Endothelial cell of umbilical vein (primary cell): ENCODE measurements around the gene ACTA2. TPM values are rescaled to one million over a fixed set of nuclear protein-coding genes. Genes with fewer than 3 reads are reported as not detected.

Experiments used
- BruUV-seq: library from RNA; stranded (reverse); fragments of 400-500 nt; replicated peaks from 2 replicates; lab custom pipeline; 2021; lab: Mats Ljungman, UMichigan
- CTCF ChIA-PET: fragments of 300-600, 350-600 bp; sonication (Branson Sonifier 250); formaldehyde crosslinking; loops from one replicate; lab custom pipeline; 2021; ENCODE audit warnings: antibody characterized with exemption, inconsistent platforms; lab: Charles Lee
- POLR2A ChIA-PET: fragments of 300-600, 350-600 bp; sonication (Branson Sonifier 250); formaldehyde crosslinking; loops from one replicate; lab custom pipeline; 2021; ENCODE audit warnings: antibody characterized with exemption, inconsistent platforms; lab: Charles Lee
- DNase-seq: peaks from one replicate; pipeline ENCODE4 v3.0.0-alpha.2; 2011; ENCODE audit warnings: low read depth, low spot score
- FAIRE-seq: peaks from 2 replicates; lab custom pipeline; 2011; peaks lifted over from hg19 to GRCh38; lab: Jason Lieb, UNC
- H2AFZ ChIP-seq: 2 replicates; pipeline ENCODE4 v1.6.0; 2012; ENCODE audit warnings: low read depth, low read length, control low read depth, inconsistent platforms
- H3K27ac ChIP-seq: 2 replicates; pipeline ENCODE4 v1.5.1; 2011; ENCODE audit warnings: low read depth, mild to moderate bottlenecking, control low read depth, low read length, moderate library complexity; ENCODE audit not compliant: insufficient read depth
- H3K27me3 ChIP-seq, 2 experiments: 2 replicates each; pipeline versions ENCODE4 v1.6.0 to v1.6.1; 2011; ENCODE audit warnings: low read length in 2 of 2, mixed read lengths in 1 of 2; ENCODE audit not compliant: control insufficient read depth in 2 of 2, insufficient read depth in 2 of 2
- H3K36me3 ChIP-seq, 2 experiments: 2 replicates in 1 of 2; 3 replicates in 1 of 2; pipeline ENCODE4 v1.5.1; 2011; ENCODE audit warnings: low read length in 2 of 2, mild to moderate bottlenecking in 1 of 2, moderate library complexity in 1 of 2; ENCODE audit not compliant: control insufficient read depth in 2 of 2, insufficient read depth in 2 of 2; ENCODE audit errors: extremely low read depth in 1 of 2
- H3K4me1 ChIP-seq: 3 replicates; pipeline ENCODE4 v1.5.1; 2011; ENCODE audit warnings: mild to moderate bottlenecking, low read length; ENCODE audit not compliant: control insufficient read depth, insufficient read depth; ENCODE audit errors: extremely low read depth
- H3K4me2 ChIP-seq: 2 replicates; pipeline ENCODE4 v1.6.1; 2011; ENCODE audit warnings: low read length, control low read depth, mixed read lengths; ENCODE audit not compliant: insufficient read depth
- H3K4me3 ChIP-seq, 3 experiments: fragments of 200-600 bp in 1 of 3; sonication (generic), shearing (Covaris generic) in 1 of 3; replicated peaks in 1 of 3; 2 replicates each; pipeline ENCODE4 v1.5.1; 2011 to 2016; ENCODE audit warnings: control low read depth in 3 of 3, low read length in 3 of 3, mild to moderate bottlenecking in 2 of 3, inconsistent platforms in 1 of 3, low read depth in 1 of 3, moderate library complexity in 1 of 3; ENCODE audit not compliant: insufficient read depth in 1 of 3
- H3K79me2 ChIP-seq: 2 replicates; pipeline ENCODE4 v1.6.0; 2012; ENCODE audit warnings: low read length, inconsistent platforms; ENCODE audit not compliant: control insufficient read depth, insufficient read depth
- H3K9ac ChIP-seq: replicated peaks from 2 replicates; pipeline ENCODE3; 2011; ENCODE audit warnings: low read length, control low read depth; ENCODE audit not compliant: insufficient read depth; ENCODE audit errors: extremely low read depth
- H3K9me1 ChIP-seq: replicated peaks from 3 replicates; pipeline ENCODE4 v1.6.0; 2011; ENCODE audit warnings: mild to moderate bottlenecking, low read length; ENCODE audit not compliant: control insufficient read depth, insufficient read depth; ENCODE audit errors: extremely low read depth
- H3K9me3 ChIP-seq: replicated peaks from 2 replicates; pipeline ENCODE4 v1.5.1; 2012; ENCODE audit warnings: low read length, inconsistent platforms; ENCODE audit not compliant: control insufficient read depth, insufficient read depth
- H4K20me1 ChIP-seq: replicated peaks from 2 replicates; pipeline ENCODE3; 2011; ENCODE audit warnings: mild to moderate bottlenecking, low read length; ENCODE audit not compliant: control insufficient read depth, insufficient read depth; ENCODE audit errors: extremely low read depth
- GATA2 ChIP-seq: IDR thresholded peaks from 2 replicates; pipeline ENCODE4 v1.7.0; 2011; ENCODE audit warnings: low read depth, mild to moderate bottlenecking, moderate library complexity, mixed read lengths, low read length; ENCODE audit not compliant: insufficient read length, insufficient read depth
- JUN ChIP-seq: IDR thresholded peaks from 2 replicates; pipeline ENCODE4 v1.6.1; 2011; ENCODE audit warnings: borderline replicate concordance, low read depth; ENCODE audit not compliant: insufficient read length, insufficient read depth
- MYC ChIP-seq: IDR thresholded peaks from one replicate; pipeline ENCODE4 v1.6.1; 2011; ENCODE audit warnings: mild to moderate bottlenecking, low read depth, low read length
- POLR2A ChIP-seq: IDR thresholded peaks from 2 replicates; pipeline ENCODE4 v1.6.1; 2012; ENCODE audit warnings: low read depth, mild to moderate bottlenecking, control low read depth, low read length
- POLR2AphosphoS5 ChIP-seq: IDR thresholded peaks from 2 replicates; pipeline ENCODE4 v1.6.1; 2012; ENCODE audit warnings: low read depth, mild to moderate bottlenecking, control low read depth, low read length, moderate library complexity; ENCODE audit not compliant: insufficient read depth
- dilution Hi-C: fragments of 300-500 bp; cut with MboI; formaldehyde crosslinking; loops from one replicate; pipeline ENCODE4 v1.15.0; 2019; ENCODE audit warnings: low sequenced_read_pairs; ENCODE audit not compliant: extremely low pct_ligation_motif_present
- intact Hi-C: fragments of 100-400 bp; cut with micrococcal nuclease; formaldehyde crosslinking; loops from one replicate; pipeline ENCODE4 v1.10.0; 2022
- polyA plus RNA-seq, 4 experiments: library from polyadenylated mRNA; depleted of rRNA in 3 of 4; stranded (reverse) in 3 of 4; unstranded in 1 of 4; fragments of >200 nt; gene quantifications; 2 replicates each; pipeline versions ENCODE4 v1.2.1 to v1.2.3, GENCODE V29; 2011 to 2012; ENCODE audit warnings: missing spikeins in 1 of 4
- total RNA-seq: library from RNA; stranded (reverse); gene quantifications from 2 replicates; pipeline ENCODE4 v1.2.3, GENCODE V29; 2021
- TF ChIP-seq, protein P1 (sequence below), 2 donors: IDR thresholded peaks; 1 replicate in 1 of 2; 2 replicates in 1 of 2; pipeline ENCODE4 v1.5.1; 2011; ENCODE audit warnings: low read length in 2 of 2, mild to moderate bottlenecking in 2 of 2, moderate library complexity in 2 of 2, control low read depth in 1 of 2, inconsistent platforms in 1 of 2, low read depth in 1 of 2; ENCODE audit not compliant: insufficient read depth in 1 of 2; ENCODE audit errors: extremely low read depth in 1 of 2
- TF ChIP-seq, protein P2 (sequence below): IDR thresholded peaks from 2 replicates; pipeline ENCODE4 v1.6.1; 2011; ENCODE audit not compliant: insufficient read depth, insufficient read length

The ACTA2 gene
- total and polyA plus RNA-seq, 2 donors (not counting 3 experiments of a cell fraction or from before 2014, with no cell fraction given) = 6.3 to 9.7 TPM

DNA sequence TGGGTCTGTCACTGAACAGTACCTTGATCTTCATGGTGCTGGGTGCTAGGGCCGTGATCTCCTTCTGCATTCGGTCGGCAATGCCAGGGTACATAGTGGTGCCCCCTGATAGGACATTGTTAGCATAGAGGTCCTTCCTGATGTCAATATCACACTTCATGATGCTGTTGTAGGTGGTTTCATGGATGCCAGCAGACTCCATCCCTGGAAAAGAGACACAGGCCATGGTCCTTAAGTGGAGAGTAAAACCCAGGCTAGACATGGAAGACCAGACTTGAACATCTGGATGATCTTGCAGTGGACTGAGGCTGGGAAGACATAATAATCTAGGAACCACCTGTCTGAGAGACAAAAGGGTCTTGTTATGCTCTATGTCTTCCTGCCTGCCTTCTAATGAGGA, 14.5 kb downstream of the ACTA2 start:
- Histone ChIP-seq H4K20me1 (no peaks in the 10 kb centered on the region), H3K36me3 (no peaks in the 10 kb centered on the region), H3K79me2 (no peaks in the 10 kb centered on the region), H3K27ac (no peak overlapping the region), H3K9ac (no peak overlapping the region), H3K4me3 (no peak overlapping the region), H3K4me1 (peaks cover 4% of the 10 kb centered on the region), H3K27me3 (peaks cover 0 to 2% of the 10 kb centered on the region in 2 experiments), H3K4me2 (no peak overlapping the region), H2AFZ (no peak overlapping the region), H3K9me1 (no peaks in the 10 kb centered on the region), H3K9me3 (no peaks in the 10 kb centered on the region)
- POLR2A ChIA-PET = no interaction called here
- no TSS peak for BruUV-seq
- TF ChIP-seq, protein P1, sequence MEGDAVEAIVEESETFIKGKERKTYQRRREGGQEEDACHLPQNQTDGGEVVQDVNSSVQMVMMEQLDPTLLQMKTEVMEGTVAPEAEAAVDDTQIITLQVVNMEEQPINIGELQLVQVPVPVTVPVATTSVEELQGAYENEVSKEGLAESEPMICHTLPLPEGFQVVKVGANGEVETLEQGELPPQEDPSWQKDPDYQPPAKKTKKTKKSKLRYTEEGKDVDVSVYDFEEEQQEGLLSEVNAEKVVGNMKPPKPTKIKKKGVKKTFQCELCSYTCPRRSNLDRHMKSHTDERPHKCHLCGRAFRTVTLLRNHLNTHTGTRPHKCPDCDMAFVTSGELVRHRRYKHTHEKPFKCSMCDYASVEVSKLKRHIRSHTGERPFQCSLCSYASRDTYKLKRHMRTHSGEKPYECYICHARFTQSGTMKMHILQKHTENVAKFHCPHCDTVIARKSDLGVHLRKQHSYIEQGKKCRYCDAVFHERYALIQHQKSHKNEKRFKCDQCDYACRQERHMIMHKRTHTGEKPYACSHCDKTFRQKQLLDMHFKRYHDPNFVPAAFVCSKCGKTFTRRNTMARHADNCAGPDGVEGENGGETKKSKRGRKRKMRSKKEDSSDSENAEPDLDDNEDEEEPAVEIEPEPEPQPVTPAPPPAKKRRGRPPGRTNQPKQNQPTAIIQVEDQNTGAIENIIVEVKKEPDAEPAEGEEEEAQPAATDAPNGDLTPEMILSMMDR (IDR thresholded peaks at IDR 0.05; ENCODE audit: extremely low read depth in 1 of 2, insufficient read depth in 1 of 2, low read depth in 1 of 2, low read length in 2 of 2) = no peak
- no peak for TF ChIP-seq GATA2
- no peak for TF ChIP-seq POLR2A
- TF ChIP-seq MYC = no peak
- TF ChIP-seq POLR2AphosphoS5 = no peak
- no peak for TF ChIP-seq JUN
- TF ChIP-seq, protein P2, sequence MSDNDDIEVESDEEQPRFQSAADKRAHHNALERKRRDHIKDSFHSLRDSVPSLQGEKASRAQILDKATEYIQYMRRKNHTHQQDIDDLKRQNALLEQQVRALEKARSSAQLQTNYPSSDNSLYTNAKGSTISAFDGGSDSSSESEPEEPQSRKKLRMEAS = no peak
- DNase-seq (no peak), FAIRE-seq (no peak)
- intact Hi-C loops (no loop called here), dilution Hi-C loops (no loop called here)
- CTCF ChIA-PET = interaction anchor here (0.6 to 11.9 kb wide), 8 partner anchors 49 to 280 kb away, joined by 8 to 584 read pairs (median 17); partner anchors contain the start of gene FAS
